ENCODE data around the gene KCNQ1. TPM values are rescaled to one million over a fixed set of nuclear protein-coding genes. Genes with fewer than 3 reads are reported as not detected.

KCNQ1 gene
- total RNA-seq, 1 experiment from 2014 or later = not detected

DNA sequence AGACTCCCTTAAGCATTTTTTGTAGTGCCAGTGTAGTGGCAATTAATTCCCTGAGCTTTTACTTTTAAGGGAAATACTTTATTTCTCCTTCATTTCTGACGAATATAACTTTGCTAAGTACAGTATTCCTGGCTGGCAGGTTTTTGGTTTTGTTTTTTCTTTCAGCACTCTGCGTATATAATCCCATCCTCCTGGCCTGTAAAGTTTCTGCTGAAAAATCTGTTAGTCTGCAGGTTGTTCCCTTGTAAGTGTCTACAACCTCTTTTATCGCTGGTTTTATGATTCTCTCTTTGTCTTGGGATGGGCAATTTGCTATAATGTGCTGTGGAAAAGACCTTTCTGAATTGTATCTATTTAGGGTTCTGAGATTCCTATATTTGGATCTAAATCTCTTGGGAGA is 198.9 kb downstream of the KCNQ1 start:
- TF ChIP-seq, protein P1, sequence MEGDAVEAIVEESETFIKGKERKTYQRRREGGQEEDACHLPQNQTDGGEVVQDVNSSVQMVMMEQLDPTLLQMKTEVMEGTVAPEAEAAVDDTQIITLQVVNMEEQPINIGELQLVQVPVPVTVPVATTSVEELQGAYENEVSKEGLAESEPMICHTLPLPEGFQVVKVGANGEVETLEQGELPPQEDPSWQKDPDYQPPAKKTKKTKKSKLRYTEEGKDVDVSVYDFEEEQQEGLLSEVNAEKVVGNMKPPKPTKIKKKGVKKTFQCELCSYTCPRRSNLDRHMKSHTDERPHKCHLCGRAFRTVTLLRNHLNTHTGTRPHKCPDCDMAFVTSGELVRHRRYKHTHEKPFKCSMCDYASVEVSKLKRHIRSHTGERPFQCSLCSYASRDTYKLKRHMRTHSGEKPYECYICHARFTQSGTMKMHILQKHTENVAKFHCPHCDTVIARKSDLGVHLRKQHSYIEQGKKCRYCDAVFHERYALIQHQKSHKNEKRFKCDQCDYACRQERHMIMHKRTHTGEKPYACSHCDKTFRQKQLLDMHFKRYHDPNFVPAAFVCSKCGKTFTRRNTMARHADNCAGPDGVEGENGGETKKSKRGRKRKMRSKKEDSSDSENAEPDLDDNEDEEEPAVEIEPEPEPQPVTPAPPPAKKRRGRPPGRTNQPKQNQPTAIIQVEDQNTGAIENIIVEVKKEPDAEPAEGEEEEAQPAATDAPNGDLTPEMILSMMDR (IDR thresholded peaks at IDR 0.05; ENCODE audit: unreplicated experiment) = no peak
- DNase-seq (ENCODE audit: unreplicated experiment) = no peak
- ChIA-PET POLR2A (interaction anchor here (0.7 kb wide), 1 partner anchor 145 kb away, joined by 3 read pairs; no protein-coding TSS in a partner anchor), CTCF (no interaction called here)
- no peaks in the 10 kb centered on the region for H3K4me1 Mint-ChIP-seq (ENCODE audit: insufficient read depth, unreplicated experiment)
- H3K9me3 Mint-ChIP-seq (ENCODE audit: unreplicated experiment) = peaks cover 34% of the 10 kb centered on the region
- intact Hi-C loops (cut with micrococcal nuclease) = no loop called here
- H3K4me3 Mint-ChIP-seq (ENCODE audit: unreplicated experiment) = no peak overlapping the region
- peaks cover 55% of the 10 kb centered on the region for H3K27me3 Mint-ChIP-seq (ENCODE audit: insufficient read depth, unreplicated experiment)
- H3K27ac Mint-ChIP-seq (ENCODE audit: low read depth, unreplicated experiment) = no peak overlapping the region
- no TSS peak for BruUV-seq (replicated peaks)
- peaks cover 10% of the 10 kb centered on the region for H3K36me3 Mint-ChIP-seq (ENCODE audit: insufficient read depth, unreplicated experiment)

DNA sequence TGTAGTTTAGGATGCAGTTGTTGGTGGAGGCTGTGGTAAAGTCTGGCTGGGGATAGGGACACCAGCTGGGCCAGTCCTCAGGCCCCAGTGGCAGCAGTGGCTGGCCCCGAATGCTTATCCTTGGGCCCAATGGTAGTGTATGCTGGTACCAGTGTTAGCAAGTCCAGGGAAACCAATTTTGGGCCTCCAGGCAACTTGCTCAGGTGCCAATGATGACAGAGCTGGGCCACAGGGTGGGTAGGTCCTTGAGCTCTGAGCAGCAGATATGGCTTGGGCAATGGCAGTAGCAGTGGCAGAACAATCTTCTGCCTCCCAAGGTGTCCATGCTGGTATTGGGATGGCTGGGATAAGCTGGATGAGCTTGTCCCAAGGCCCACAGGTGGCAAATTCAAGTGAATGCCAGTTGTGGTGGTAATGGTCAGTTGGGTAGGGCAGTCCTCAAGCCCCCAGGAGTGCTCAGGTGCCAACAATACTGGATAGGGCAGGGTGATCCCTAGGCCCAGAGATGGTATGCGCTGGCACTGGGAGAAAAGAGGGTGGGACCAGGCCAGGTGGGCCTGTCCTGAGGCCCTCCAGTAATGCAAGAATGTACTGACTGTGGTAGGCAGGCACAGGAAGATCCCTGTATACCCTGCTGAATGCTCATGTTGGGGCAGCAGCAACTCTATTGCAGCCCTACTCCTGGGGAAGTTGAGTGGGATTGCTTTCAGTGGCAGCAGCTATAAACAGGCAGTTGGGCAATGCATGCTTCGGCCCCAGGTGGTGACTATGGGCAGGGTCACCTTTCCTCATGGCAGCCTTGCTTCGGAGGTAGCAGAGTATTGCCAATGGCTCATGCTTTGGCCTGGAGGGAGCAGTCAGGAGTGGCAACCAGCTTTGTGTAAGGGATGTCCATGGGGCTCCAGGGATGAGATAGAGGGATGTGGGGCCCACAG is 200.3 kb downstream of the KCNQ1 start:
- CTCF ChIA-PET = no interaction called here
- peaks cover 6% of the 10 kb centered on the region for H3K36me3 Mint-ChIP-seq (ENCODE audit: insufficient read depth, unreplicated experiment)

DNA sequence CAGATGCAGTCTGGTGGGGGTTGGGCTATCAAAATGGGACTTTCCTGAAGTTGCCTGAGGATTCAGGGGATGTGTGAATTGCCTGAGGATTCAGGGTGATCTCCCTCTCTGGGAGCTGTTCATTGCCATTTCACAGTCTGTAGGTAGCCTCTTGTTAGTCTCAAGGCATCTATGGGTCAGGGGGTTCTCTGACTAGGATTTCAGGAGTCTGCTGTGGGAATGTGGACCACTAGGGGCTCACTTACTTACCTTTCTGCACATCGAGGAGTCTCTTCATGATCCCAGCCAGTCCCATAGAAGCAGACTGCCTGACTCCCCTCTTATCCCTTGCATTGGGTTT is 200.9 kb downstream of the KCNQ1 start:
- peaks cover 41% of the 10 kb centered on the region for H3K9me3 Mint-ChIP-seq (ENCODE audit: unreplicated experiment)
- peaks cover 44% of the 10 kb centered on the region for H3K27me3 Mint-ChIP-seq (ENCODE audit: insufficient read depth, unreplicated experiment)
- H3K4me3 Mint-ChIP-seq (ENCODE audit: unreplicated experiment) = no peak overlapping the region
- no peaks in the 10 kb centered on the region for H3K4me1 Mint-ChIP-seq (ENCODE audit: insufficient read depth, unreplicated experiment)
- TF ChIP-seq, protein P1 (IDR thresholded peaks at IDR 0.05; ENCODE audit: unreplicated experiment) = no peak
- intact Hi-C loops (cut with micrococcal nuclease) = no loop called here
- CTCF ChIA-PET = no interaction called here
- no peak overlapping the region for H3K27ac Mint-ChIP-seq (ENCODE audit: low read depth, unreplicated experiment)
- no TSS peak for BruUV-seq (replicated peaks)
- POLR2A ChIA-PET = no interaction called here
- DNase-seq (ENCODE audit: unreplicated experiment) = no peak
- no peaks in the 10 kb centered on the region for H3K36me3 Mint-ChIP-seq (ENCODE audit: insufficient read depth, unreplicated experiment)

More for the DNA sequence above, 200.3 kb downstream of the KCNQ1 start:
- Mint-ChIP-seq H3K27me3 (ENCODE audit: insufficient read depth, unreplicated experiment) (peaks cover 46% of the 10 kb centered on the region), H3K9me3 (ENCODE audit: unreplicated experiment) (peaks cover 41% of the 10 kb centered on the region), H3K4me3 (ENCODE audit: unreplicated experiment) (no peak overlapping the region), H3K27ac (ENCODE audit: low read depth, unreplicated experiment) (no peak overlapping the region), H3K4me1 (ENCODE audit: insufficient read depth, unreplicated experiment) (no peaks in the 10 kb centered on the region)
- intact Hi-C loops (cut with micrococcal nuclease) = no loop called here
- POLR2A ChIA-PET = no interaction called here
- BruUV-seq (replicated peaks) = no TSS peak
- TF ChIP-seq, protein P1 (IDR thresholded peaks at IDR 0.05; ENCODE audit: unreplicated experiment) = no peak
- DNase-seq (ENCODE audit: unreplicated experiment) = no peak

DNA sequence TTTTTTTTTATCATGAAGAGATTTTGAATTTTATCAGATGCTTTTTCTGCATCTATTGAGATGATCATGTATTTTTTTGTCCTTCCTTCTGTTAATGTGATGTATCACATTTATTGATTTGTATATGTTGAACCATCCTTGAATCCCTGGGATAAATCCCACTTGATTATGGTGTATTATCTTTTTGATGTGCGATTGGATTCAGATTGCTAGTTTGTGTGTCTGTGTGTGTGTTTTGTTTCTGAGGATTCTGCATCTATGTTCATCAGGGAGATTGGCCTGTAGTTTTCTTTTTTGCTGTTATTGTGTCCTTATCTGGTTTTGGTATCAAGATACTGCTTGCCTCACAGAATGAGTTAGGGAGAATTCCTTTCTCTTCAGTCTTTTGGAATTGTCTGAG is 202.4 kb downstream of the KCNQ1 start:
- no TSS peak for BruUV-seq (replicated peaks)
- Mint-ChIP-seq H3K27ac (ENCODE audit: low read depth, unreplicated experiment) (no peak overlapping the region), H3K9me3 (ENCODE audit: unreplicated experiment) (peaks cover 47% of the 10 kb centered on the region), H3K4me3 (ENCODE audit: unreplicated experiment) (no peak overlapping the region), H3K36me3 (ENCODE audit: insufficient read depth, unreplicated experiment) (peaks cover 4% of the 10 kb centered on the region), H3K4me1 (ENCODE audit: insufficient read depth, unreplicated experiment) (no peaks in the 10 kb centered on the region), H3K27me3 (ENCODE audit: insufficient read depth, unreplicated experiment) (peaks cover 37% of the 10 kb centered on the region)
- POLR2A ChIA-PET = no interaction called here
- DNase-seq (ENCODE audit: unreplicated experiment) = no peak
- CTCF ChIA-PET = no interaction called here
- intact Hi-C loops (cut with micrococcal nuclease) = no loop called here
- TF ChIP-seq, protein P1 (IDR thresholded peaks at IDR 0.05; ENCODE audit: unreplicated experiment) = no peak

Data from MCF 10A (cell line).